Mesendoderm (in vitro differentiated cells): Measurements from ENCODE around the gene ABCC3.

ENCODE experiments used
- DNase-seq: peaks from one replicate; pipeline ENCODE4 v3.0.0; 2013
- H2AK5ac ChIP-seq: 2 replicates; pipeline ENCODE4 v1.6.1; 2013; ENCODE audit warnings: low read length, inconsistent platforms
- H2BK120ac ChIP-seq: 2 replicates; pipeline ENCODE4 v1.6.1; 2013; ENCODE audit warnings: low read depth, mild to moderate bottlenecking, low read length, moderate library complexity, mixed read lengths
- H2BK15ac ChIP-seq: replicated peaks from 2 replicates; pipeline ENCODE4 v1.6.1; 2013; ENCODE audit warnings: low read depth, mild to moderate bottlenecking, moderate library complexity
- H2BK5ac ChIP-seq: 2 replicates; pipeline ENCODE4 v1.6.1; 2013; ENCODE audit warnings: low read length, inconsistent platforms
- H3K18ac ChIP-seq: 2 replicates; pipeline ENCODE4 v1.6.1; 2013; ENCODE audit warnings: mild to moderate bottlenecking, low read length, mixed read lengths
- H3K23ac ChIP-seq: one replicate; pipeline ENCODE4 v1.6.1; 2013; ENCODE audit warnings: low read length
- H3K27ac ChIP-seq: 2 replicates; pipeline ENCODE4 v1.5.1; 2013; ENCODE audit warnings: low read depth, mild to moderate bottlenecking, inconsistent platforms, low read length, moderate library complexity
- H3K27me3 ChIP-seq: 2 replicates; pipeline ENCODE4 v1.6.1; 2013; ENCODE audit warnings: low read length, control low read depth, mild to moderate bottlenecking, inconsistent platforms; ENCODE audit not compliant: insufficient read depth, poor library complexity
- H3K36me3 ChIP-seq: 2 replicates; pipeline ENCODE4 v1.6.1; 2013; ENCODE audit warnings: low read length, inconsistent platforms; ENCODE audit not compliant: control insufficient read depth, insufficient read depth
- H3K4ac ChIP-seq: one replicate; pipeline ENCODE4 v1.6.1; 2013; ENCODE audit warnings: low read depth, mild to moderate bottlenecking, low read length, moderate library complexity
- H3K4me1 ChIP-seq: 2 replicates; pipeline ENCODE4 v1.6.1; 2013; ENCODE audit warnings: low read depth, low read length, inconsistent platforms; ENCODE audit not compliant: control insufficient read depth
- H3K4me2 ChIP-seq: 2 replicates; pipeline ENCODE4 v1.6.1; 2013; ENCODE audit warnings: low read length
- H3K4me3 ChIP-seq: 2 replicates; pipeline ENCODE4 v1.5.1; 2013; ENCODE audit warnings: mild to moderate bottlenecking, low read length
- H3K56ac ChIP-seq: one replicate; pipeline ENCODE4 v1.6.1; 2013; ENCODE audit warnings: low read length
- H3K79me1 ChIP-seq: 2 replicates; pipeline ENCODE4 v1.6.1; 2013; ENCODE audit warnings: low read length, inconsistent platforms
- H3K79me2 ChIP-seq: 2 replicates; pipeline ENCODE4 v1.6.1; 2013; ENCODE audit warnings: mild to moderate bottlenecking, low read length; ENCODE audit not compliant: control insufficient read depth, insufficient read depth
- H3K9ac ChIP-seq: 2 replicates; pipeline ENCODE4 v1.6.1; 2013; ENCODE audit warnings: low read length, inconsistent platforms
- H4K5ac ChIP-seq: one replicate; pipeline ENCODE4 v1.6.1; 2013; ENCODE audit warnings: low read length
- H4K8ac ChIP-seq: one replicate; pipeline ENCODE4 v1.6.1; 2013; ENCODE audit warnings: low read depth, mild to moderate bottlenecking, control low read depth, low read length, moderate library complexity
- WGBS: extraction: QIAGEN DNeasy Blood & Tissue Kit; methylation state at CpG from one replicate; pipeline ENCODE4 v1.1.7; 2013; ENCODE audit warnings: low lambda C conversion rate, missing lambda C conversion rate; ENCODE audit not compliant: insufficient coverage; ENCODE audit errors: extremely low coverage; 5-methylcytosine and 5-hydroxymethylcytosine counted together

The ABCC3 gene

DNA sequence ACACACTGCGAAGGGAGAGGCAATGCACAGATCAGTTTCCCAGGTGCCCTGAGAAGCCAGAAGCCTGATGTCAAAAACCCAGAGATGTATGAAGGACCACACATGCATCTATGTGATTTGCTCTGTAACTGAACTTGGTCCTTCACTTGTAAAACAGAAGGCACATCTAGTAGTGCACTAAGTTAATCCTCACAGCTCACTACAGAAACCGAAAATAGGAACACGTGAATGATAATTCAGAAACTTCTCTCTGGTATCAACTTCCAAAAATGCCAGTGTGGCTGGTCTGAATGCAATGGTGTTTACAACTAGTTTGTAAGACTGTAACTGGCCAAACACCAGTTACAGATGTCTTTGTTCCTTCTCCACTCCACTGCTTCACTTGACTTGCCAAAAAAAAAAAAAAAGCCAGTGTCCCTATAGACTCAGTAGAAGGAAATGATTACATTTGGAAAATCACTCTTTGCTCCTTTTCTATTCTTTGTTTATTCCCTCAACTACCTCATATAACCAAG lies 61.7 kb downstream of the ABCC3 start:
- Histone ChIP-seq H3K56ac (no peak overlapping the region), H2BK15ac (no peak overlapping the region), H3K4me1 (no peaks in the 10 kb centered on the region), H3K79me2 (no peaks in the 10 kb centered on the region), H3K4me3 (no peak overlapping the region), H3K4ac (no peak overlapping the region), H2BK120ac (no peak overlapping the region), H3K27me3 (no peaks in the 10 kb centered on the region), H4K8ac (no peak overlapping the region), H3K4me2 (no peak overlapping the region), H3K9ac (no peak overlapping the region), H3K27ac (no peak overlapping the region), H3K79me1 (no peaks in the 10 kb centered on the region), H3K18ac (no peak overlapping the region), H3K23ac (no peak overlapping the region), H2BK5ac (no peak overlapping the region), H2AK5ac (no peak overlapping the region), H3K36me3 (peaks cover 14% of the 10 kb centered on the region), H4K5ac (no peak overlapping the region)
- no peak for DNase-seq
- no CpG with 5 or more reads among the region's 3 CpGs for WGBS

DNA sequence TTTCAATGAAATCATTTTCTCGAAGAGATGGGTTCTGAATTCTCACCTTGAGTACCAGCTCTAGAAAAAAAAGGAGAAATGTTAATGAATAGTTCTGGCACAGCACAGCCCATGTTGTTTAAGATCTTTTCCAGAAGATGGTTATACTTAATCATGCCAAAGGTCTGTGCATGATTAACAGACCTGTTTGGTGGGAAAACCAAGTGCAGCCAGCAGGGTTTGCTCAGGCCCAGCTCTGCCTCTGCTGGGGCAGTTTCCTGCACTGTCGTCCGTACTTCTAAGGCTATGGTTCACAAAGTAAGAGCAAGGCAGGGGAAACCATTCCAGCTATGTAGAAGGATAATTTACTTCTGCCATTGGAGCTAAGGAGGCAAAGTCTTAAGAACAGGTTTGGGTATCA lies 62.4 kb downstream of the ABCC3 start:
- Histone ChIP-seq H3K4ac (no peak overlapping the region), H3K27me3 (no peaks in the 10 kb centered on the region), H3K9ac (no peak overlapping the region), H3K4me2 (no peak overlapping the region), H3K23ac (no peak overlapping the region), H4K8ac (no peak overlapping the region), H3K4me3 (no peak overlapping the region), H2BK120ac (no peak overlapping the region), H2AK5ac (no peak overlapping the region), H4K5ac (no peak overlapping the region), H3K36me3 (peaks cover 14% of the 10 kb centered on the region), H3K18ac (no peak overlapping the region), H3K79me2 (no peaks in the 10 kb centered on the region), H3K27ac (no peak overlapping the region), H2BK15ac (no peak overlapping the region), H2BK5ac (no peak overlapping the region), H3K79me1 (no peaks in the 10 kb centered on the region), H3K56ac (no peak overlapping the region), H3K4me1 (no peaks in the 10 kb centered on the region)
- DNase-seq = no peak
- no CpG with 5 or more reads among the region's 3 CpGs for WGBS

DNA sequence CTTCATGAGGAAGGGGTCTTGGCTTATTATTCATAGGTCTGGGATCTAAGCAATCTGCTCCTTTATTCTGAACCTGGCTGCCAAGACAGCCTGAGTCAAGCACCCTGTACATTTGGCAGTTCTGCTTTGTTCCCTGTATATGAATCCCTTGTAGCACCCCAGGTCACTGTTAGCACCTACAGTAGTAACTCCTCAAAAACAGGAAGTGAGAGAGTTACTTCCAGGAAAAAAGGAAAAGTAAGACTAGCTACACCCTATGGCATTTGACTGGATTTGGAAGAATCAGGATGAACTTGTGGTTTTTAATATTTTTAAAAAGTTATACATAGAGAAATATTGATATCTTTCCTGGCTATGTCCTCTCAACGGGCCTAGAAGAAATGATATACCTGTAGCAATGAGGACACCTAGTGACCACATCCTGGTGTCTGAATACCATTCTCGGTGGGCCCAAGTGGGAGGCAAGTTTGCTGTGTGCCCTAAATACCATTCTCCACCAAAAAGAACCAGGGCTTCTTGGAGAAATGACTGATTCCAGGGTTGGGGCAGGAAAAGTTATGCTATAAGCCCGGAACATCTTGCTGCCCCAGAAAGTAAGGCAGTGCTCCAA lies 63.1 kb downstream of the ABCC3 start:
- no CpG with 5 or more reads among the region's 3 CpGs for WGBS
- H4K8ac ChIP-seq = no peak overlapping the region
- no peak overlapping the region for H3K56ac ChIP-seq
- no peaks in the 10 kb centered on the region for H3K27me3 ChIP-seq
- no peak overlapping the region for H2BK5ac ChIP-seq
- no peak overlapping the region for H4K5ac ChIP-seq
- H3K4me2 ChIP-seq = no peak overlapping the region
- peaks cover 12% of the 10 kb centered on the region for H3K36me3 ChIP-seq
- H3K18ac ChIP-seq = no peak overlapping the region
- peaks cover 2% of the 10 kb centered on the region for H3K79me1 ChIP-seq
- H2BK120ac ChIP-seq = no peak overlapping the region
- no peaks in the 10 kb centered on the region for H3K4me1 ChIP-seq
- DNase-seq = no peak
- H2AK5ac ChIP-seq = no peak overlapping the region
- H3K4ac ChIP-seq = no peak overlapping the region
- H3K9ac ChIP-seq = no peak overlapping the region
- no peak overlapping the region for H3K27ac ChIP-seq
- no peaks in the 10 kb centered on the region for H3K79me2 ChIP-seq
- no peak overlapping the region for H2BK15ac ChIP-seq
- no peak overlapping the region for H3K4me3 ChIP-seq
- no peak overlapping the region for H3K23ac ChIP-seq

DNA sequence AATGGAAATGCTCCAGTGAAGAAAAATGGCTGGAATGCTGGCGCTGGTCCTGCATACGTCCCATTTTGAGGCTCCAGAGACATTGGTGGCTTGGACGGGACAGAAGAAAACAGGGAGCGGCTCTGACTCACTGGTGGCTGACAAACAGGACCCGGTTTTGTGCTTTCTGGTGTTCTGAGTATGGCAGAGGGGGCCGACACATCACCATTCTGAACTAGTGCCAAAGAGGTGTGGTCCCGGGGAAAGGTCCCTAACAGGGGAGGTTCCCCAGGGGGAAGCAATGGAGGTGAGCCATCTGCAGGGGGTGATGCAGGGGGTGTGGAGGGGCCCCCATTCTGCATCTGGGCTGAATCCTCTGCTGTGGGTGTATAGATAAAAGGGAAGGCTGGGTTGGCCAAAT lies 64.7 kb downstream of the ABCC3 start:
- H3K27ac ChIP-seq = no peak overlapping the region
- H2BK5ac ChIP-seq = no peak overlapping the region
- peaks cover 10% of the 10 kb centered on the region for H3K36me3 ChIP-seq
- no peak overlapping the region for H4K8ac ChIP-seq
- no peak overlapping the region for H3K18ac ChIP-seq
- DNase-seq = no peak
- no peaks in the 10 kb centered on the region for H3K4me1 ChIP-seq
- H3K4me3 ChIP-seq = no peak overlapping the region
- no peak overlapping the region for H2AK5ac ChIP-seq
- no peak overlapping the region for H4K5ac ChIP-seq
- H3K79me1 ChIP-seq = peaks cover 10% of the 10 kb centered on the region
- no peak overlapping the region for H3K56ac ChIP-seq
- no peak overlapping the region for H3K9ac ChIP-seq
- no CpG with 5 or more reads among the region's 7 CpGs for WGBS
- H2BK120ac ChIP-seq = no peak overlapping the region
- H3K4me2 ChIP-seq = no peak overlapping the region
- H2BK15ac ChIP-seq = no peak overlapping the region
- no peak overlapping the region for H3K4ac ChIP-seq
- H3K27me3 ChIP-seq = no peaks in the 10 kb centered on the region
- H3K23ac ChIP-seq = no peak overlapping the region
- H3K79me2 ChIP-seq = peaks cover 5% of the 10 kb centered on the region

DNA sequence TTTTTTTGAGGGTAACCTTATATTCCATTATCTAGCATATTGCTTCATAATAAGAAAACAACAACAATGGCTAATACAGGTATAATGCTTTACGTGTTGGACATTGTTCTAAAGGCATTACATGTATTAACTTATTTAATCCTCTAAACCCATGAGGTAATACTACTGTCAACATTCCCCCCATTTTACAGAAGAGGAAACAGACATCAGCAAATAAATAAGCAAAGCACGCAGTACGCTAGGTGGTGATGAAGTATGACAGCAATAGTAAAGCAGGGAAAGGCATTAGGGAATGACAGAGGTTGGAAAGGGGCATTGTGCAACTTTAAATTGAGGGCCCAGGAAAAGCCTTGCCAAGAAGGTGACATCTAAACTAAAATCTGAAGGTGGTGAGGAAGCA lies 68.5 kb downstream of the ABCC3 start:
- no peak overlapping the region for H2AK5ac ChIP-seq
- H3K27ac ChIP-seq = no peak overlapping the region
- no peaks in the 10 kb centered on the region for H3K4me1 ChIP-seq
- H3K18ac ChIP-seq = no peak overlapping the region
- no peak overlapping the region for H2BK5ac ChIP-seq
- no peak overlapping the region for H4K5ac ChIP-seq
- peaks cover 12% of the 10 kb centered on the region for H3K79me2 ChIP-seq
- H3K4ac ChIP-seq = no peak overlapping the region
- no peak overlapping the region for H3K23ac ChIP-seq
- H3K4me3 ChIP-seq = no peak overlapping the region
- peaks cover 10% of the 10 kb centered on the region for H3K79me1 ChIP-seq
- H4K8ac ChIP-seq = no peak overlapping the region
- no peak overlapping the region for H3K9ac ChIP-seq
- DNase-seq = no peak
- H3K36me3 ChIP-seq = peaks cover 2% of the 10 kb centered on the region
- H3K56ac ChIP-seq = no peak overlapping the region
- no CpG with 5 or more reads among the region's 3 CpGs for WGBS
- no peak overlapping the region for H3K4me2 ChIP-seq
- H2BK15ac ChIP-seq = no peak overlapping the region
- no peak overlapping the region for H2BK120ac ChIP-seq
- H3K27me3 ChIP-seq = no peaks in the 10 kb centered on the region
